GM23338 (cell line): Measurements from ENCODE around the gene PRAMEF33. TPM values are rescaled to one million over a fixed set of nuclear protein-coding genes. Genes with fewer than 3 reads are reported as not detected.
"Not testable (repeated sequence)": the region's sequence is repeated elsewhere in the genome, so short reads cannot be mapped to it uniquely, and the experiment has no call there.

Source experiments
- ATAC-seq: fragments of 200-7000 bp; cut with Tn5 transposase; 3 replicates; pipeline ENCODE4 v1.9.1; 2020
- DNase-seq: peaks from one replicate; pipeline ENCODE4 v3.0.0-alpha.2; 2015; ENCODE audit warnings: low spot score
- H2AFZ ChIP-seq: fragments of 200-600 bp; sonication (generic); 2 replicates; pipeline ENCODE4 v1.8.0; 2016; ENCODE audit warnings: antibody characterized with exemption, mild to moderate bottlenecking, moderate library complexity
- H3F3A ChIP-seq: fragments of 200-600 bp; sonication (generic); replicated peaks from 2 replicates; pipeline ENCODE4 v1.8.0; 2017; ENCODE audit warnings: antibody characterized with exemption, mixed run types, low read depth
- H3K27ac ChIP-seq: fragments of 200-600 bp; sonication (generic); 2 replicates; pipeline ENCODE4 v1.6.1; 2016; ENCODE audit warnings: low read depth
- H3K27me3 ChIP-seq: fragments of 200-600 bp; sonication (generic); 2 replicates; pipeline ENCODE4 v1.8.0; 2016; ENCODE audit warnings: mild to moderate bottlenecking, mixed run types, moderate library complexity; ENCODE audit not compliant: insufficient read depth
- H3K36me3 ChIP-seq: fragments of 200-600 bp; sonication (generic); 2 replicates; pipeline ENCODE4 v1.8.0; 2016; ENCODE audit warnings: mild to moderate bottlenecking; ENCODE audit not compliant: insufficient read depth
- H3K4me1 ChIP-seq: fragments of 200-600 bp; sonication (generic); 2 replicates; pipeline ENCODE4 v1.8.0; 2016; ENCODE audit warnings: mild to moderate bottlenecking, moderate library complexity; ENCODE audit not compliant: insufficient read depth
- H3K4me2 ChIP-seq: fragments of 200-600 bp; sonication (generic); 2 replicates; pipeline ENCODE4 v1.7.1; 2017; ENCODE audit warnings: mixed run types
- H3K4me3 ChIP-seq: fragments of 200-600 bp; sonication (generic); 2 replicates; pipeline ENCODE4 v1.6.1; 2016; ENCODE audit warnings: mixed run types
- H3K79me2 ChIP-seq: fragments of 200-600 bp; sonication (generic); replicated peaks from 2 replicates; pipeline ENCODE4 v1.8.0; 2017; ENCODE audit warnings: mild to moderate bottlenecking; ENCODE audit not compliant: insufficient read depth
- H3K9me2 ChIP-seq: fragments of 200-600 bp; sonication (generic); 2 replicates; pipeline ENCODE4 v1.8.0; 2017; ENCODE audit not compliant: insufficient read depth
- H4K20me1 ChIP-seq: fragments of 200-600 bp; sonication (generic); replicated peaks from 2 replicates; pipeline ENCODE4 v1.8.0; 2017; ENCODE audit warnings: mild to moderate bottlenecking; ENCODE audit not compliant: insufficient read depth
- H3K27ac Mint-ChIP-seq: 2 replicates; pipeline ENCODE4 v1.8.0; 2020; ENCODE audit warnings: inconsistent platforms, mild to moderate bottlenecking, moderate library complexity, mixed read lengths
- H3K27me3 Mint-ChIP-seq: 3 replicates; pipeline ENCODE4 v1.8.0; 2022; ENCODE audit warnings: low read depth, mild to moderate bottlenecking, moderate library complexity, mixed read lengths, inconsistent platforms; ENCODE audit not compliant: insufficient read depth, poor library complexity
- H3K36me3 Mint-ChIP-seq: 3 replicates; pipeline ENCODE4 v1.8.0; 2021; ENCODE audit warnings: low read depth, mild to moderate bottlenecking, inconsistent platforms, moderate library complexity, mixed read lengths
- H3K4me1 Mint-ChIP-seq: 3 replicates; pipeline ENCODE4 v1.8.0; 2020; ENCODE audit warnings: mild to moderate bottlenecking, inconsistent platforms, mixed read lengths
- H3K4me3 Mint-ChIP-seq: 3 replicates; pipeline ENCODE4 v1.8.0; 2021; ENCODE audit warnings: moderate library complexity, mild to moderate bottlenecking, inconsistent platforms, mixed read lengths
- H3K9me3 Mint-ChIP-seq: 3 replicates; pipeline ENCODE4 v1.8.0; 2020; ENCODE audit warnings: moderate library complexity, mild to moderate bottlenecking, inconsistent platforms, mixed read lengths
- long read RNA-seq: library from polyadenylated mRNA; unstranded; transcript quantifications from one replicate; pipeline ENCODE4 v2.0.0, GENCODE V29; 2020; ENCODE audit not compliant: unreplicated experiment
- polyA plus RNA-seq: library from polyadenylated mRNA; unstranded; fragments of >200 nt; fragmentation: Nextera tagmentation; extraction: Ambion mirVana; gene quantifications from 2 replicates; pipeline ENCODE4 v1.2.1, GENCODE V29; 2016
- total RNA-seq: library from RNA; depleted of rRNA; stranded (reverse); fragments of >200 nt; shearing (Covaris generic); gene quantifications from 2 replicates; pipeline ENCODE4 v1.2.3, GENCODE V29; 2014; rRNA removed

The PRAMEF33 gene
- not detected in 2 replicates for total RNA-seq
- not detected in 2 replicates for polyA plus RNA-seq
- long read RNA-seq = 0 reads

- not testable (repeated sequence) for H4K20me1 ChIP-seq, H3K9me2 ChIP-seq, H3K27ac Mint-ChIP-seq, H3K4me1 Mint-ChIP-seq, H3K27me3 ChIP-seq, H3K36me3 ChIP-seq, H3K27me3 Mint-ChIP-seq, H3K79me2 ChIP-seq, ATAC-seq, H3K27ac ChIP-seq, H3K4me2 ChIP-seq, H3K9me3 Mint-ChIP-seq, H3K4me3 Mint-ChIP-seq, H2AFZ ChIP-seq, H3K4me3 ChIP-seq, H3K36me3 Mint-ChIP-seq, H3K4me1 ChIP-seq, DNase-seq, H3F3A ChIP-seq
Measured at GRCh38 chr1:13303239-13303638, at the start of gene PRAMEF33. Gene PRAMEF33, plus strand, starts transcription at chr1:13303539. Its CDS starts 2,416 bp downstream, at chr1:13305955.

GRCh38 chr1:13253898-13254297 is 49.4 kb upstream of the PRAMEF33 start, which contains the start of gene PRAMEF5:
Gene PRAMEF5, plus strand, starts transcription at chr1:13254198. Its CDS starts 5,071 bp downstream, at chr1:13259269.
- H3K4me3 ChIP-seq, H3K27me3 ChIP-seq, H3K4me3 Mint-ChIP-seq, H3K9me3 Mint-ChIP-seq, H3K27ac ChIP-seq, H3K4me1 Mint-ChIP-seq, DNase-seq, H3K36me3 ChIP-seq, H3K4me2 ChIP-seq, H3K9me2 ChIP-seq, H3K36me3 Mint-ChIP-seq, H3K79me2 ChIP-seq, H3K27ac Mint-ChIP-seq, H4K20me1 ChIP-seq, H3K27me3 Mint-ChIP-seq, H2AFZ ChIP-seq, ATAC-seq, H3K4me1 ChIP-seq, H3F3A ChIP-seq: not testable (repeated sequence)

- not testable (repeated sequence) for H3K27me3 Mint-ChIP-seq, H3K9me2 ChIP-seq, H3F3A ChIP-seq, H3K36me3 ChIP-seq, H3K4me1 ChIP-seq, DNase-seq, H3K36me3 Mint-ChIP-seq, H3K27ac Mint-ChIP-seq, H3K27me3 ChIP-seq, H3K9me3 Mint-ChIP-seq, ATAC-seq, H4K20me1 ChIP-seq, H3K79me2 ChIP-seq, H3K4me2 ChIP-seq, H3K4me1 Mint-ChIP-seq, H3K27ac ChIP-seq, H2AFZ ChIP-seq, H3K4me3 Mint-ChIP-seq, H3K4me3 ChIP-seq
Measured at GRCh38 chr1:13265124-13265523, 38.2 kb upstream of the PRAMEF33 start.

GRCh38 chr1:13277016-13277415 is 26.3 kb upstream of the PRAMEF33 start:
- H3K4me2 ChIP-seq, H3K4me3 ChIP-seq, H3K9me2 ChIP-seq, H3K36me3 Mint-ChIP-seq, ATAC-seq, H3K27ac ChIP-seq, H4K20me1 ChIP-seq, H3K4me1 ChIP-seq, H2AFZ ChIP-seq, H3K79me2 ChIP-seq, H3K4me1 Mint-ChIP-seq, H3K27me3 Mint-ChIP-seq, H3F3A ChIP-seq, H3K27me3 ChIP-seq, H3K36me3 ChIP-seq, H3K9me3 Mint-ChIP-seq, H3K27ac Mint-ChIP-seq, H3K4me3 Mint-ChIP-seq: not testable (repeated sequence)
- DNase-seq = peak; percentile 0

GRCh38 chr1:13279617-13280016 is 23.7 kb upstream of the PRAMEF33 start:
- not testable (repeated sequence) for H3K27me3 Mint-ChIP-seq, ATAC-seq, H3K9me3 Mint-ChIP-seq, H3K27me3 ChIP-seq, H3K4me3 ChIP-seq, H3K4me1 Mint-ChIP-seq, H3K79me2 ChIP-seq, H3K4me3 Mint-ChIP-seq, H3K36me3 ChIP-seq, H3K27ac ChIP-seq, H3K27ac Mint-ChIP-seq, H4K20me1 ChIP-seq, H2AFZ ChIP-seq, H3K9me2 ChIP-seq, H3K4me2 ChIP-seq, H3F3A ChIP-seq, H3K36me3 Mint-ChIP-seq, H3K4me1 ChIP-seq, DNase-seq

GRCh38 chr1:13285037-13285436 is 18.3 kb upstream of the PRAMEF33 start, which contains the start of gene PRAMEF8:
Gene PRAMEF8, minus strand, starts transcription at chr1:13285137. Its CDS starts 1,046 bp downstream, at chr1:13284091.
- not testable (repeated sequence) for H3K4me3 Mint-ChIP-seq, H3K4me2 ChIP-seq, H3K9me3 Mint-ChIP-seq, H3K27ac Mint-ChIP-seq, H3K36me3 Mint-ChIP-seq, ATAC-seq, H3K9me2 ChIP-seq, DNase-seq, H3K79me2 ChIP-seq, H3K36me3 ChIP-seq, H3K4me1 ChIP-seq, H3K4me3 ChIP-seq, H4K20me1 ChIP-seq, H3F3A ChIP-seq, H3K27ac ChIP-seq, H3K4me1 Mint-ChIP-seq, H3K27me3 Mint-ChIP-seq, H2AFZ ChIP-seq, H3K27me3 ChIP-seq

GRCh38 chr1:13289030-13289429 is 14.3 kb upstream of the PRAMEF33 start:
- not testable (repeated sequence) for H3K36me3 Mint-ChIP-seq, H3K4me2 ChIP-seq, H3K4me1 Mint-ChIP-seq

More at GRCh38 chr1:13289030-13289429, 14.3 kb upstream of the PRAMEF33 start:
- not testable (repeated sequence) for H4K20me1 ChIP-seq, H3K79me2 ChIP-seq, H3K9me2 ChIP-seq, H3K27me3 Mint-ChIP-seq, DNase-seq, H3K9me3 Mint-ChIP-seq, H3K4me1 ChIP-seq, H3K4me3 ChIP-seq, H3K27ac Mint-ChIP-seq, H3F3A ChIP-seq, H3K36me3 ChIP-seq, ATAC-seq, H3K27ac ChIP-seq, H3K4me3 Mint-ChIP-seq, H2AFZ ChIP-seq, H3K27me3 ChIP-seq
